Left kidney (tissue), 8 donors: Measurements from ENCODE around the gene MRPS23. TPM values are rescaled to one million over a fixed set of nuclear protein-coding genes. Genes with fewer than 3 reads are reported as not detected.
A peak's percentile ranks its signal among the peaks of the same experiment; 100 is the strongest.

Source experiments
- DNase-seq: peaks from one replicate; pipeline ENCODE4 v3.0.0-alpha.2; 2013
- long read RNA-seq, 8 donors: transcript quantifications; one replicate each; lab custom pipeline, GENCODE V29; 2026
- polyA plus RNA-seq: library from polyadenylated mRNA; unstranded; fragments of 120-200 nt; gene quantifications from one replicate; pipeline ENCODE4 v1.2.1, GENCODE V29; 2013; ENCODE audit not compliant: insufficient read length

Gene MRPS23
- 57.0 TPM for polyA plus RNA-seq
- long read RNA-seq, donor 1, full-length matches to known transcripts, result 29 of 29 reads
- long read RNA-seq, donor 1, partial matches to known transcripts, result 0 of 29 reads
- long read RNA-seq, donor 1, other reads (novel, unspliced or antisense), result 0 of 29 reads
- long read RNA-seq, donor 2, full-length matches to known transcripts, result 25 of 25 reads
- long read RNA-seq, donor 2, partial matches to known transcripts, result 0 of 25 reads
- long read RNA-seq, donor 2, other reads (novel, unspliced or antisense), result 0 of 25 reads
- long read RNA-seq, donor 3, full-length matches to known transcripts, result 17 of 17 reads
- long read RNA-seq, donor 3, partial matches to known transcripts, result 0 of 17 reads
- long read RNA-seq, donor 3, other reads (novel, unspliced or antisense), result 0 of 17 reads
- long read RNA-seq, donor 4, full-length matches to known transcripts, result 3 of 3 reads
- long read RNA-seq, donor 4, partial matches to known transcripts, result 0 of 3 reads
- long read RNA-seq, donor 4, other reads (novel, unspliced or antisense), result 0 of 3 reads
- long read RNA-seq, donor 5, full-length matches to known transcripts, result 44 of 61 reads
- long read RNA-seq, donor 5, partial matches to known transcripts, result 17 of 61 reads
- long read RNA-seq, donor 5, other reads (novel, unspliced or antisense), result 0 of 61 reads
- long read RNA-seq, donor 6, full-length matches to known transcripts, result 29 of 29 reads
- long read RNA-seq, donor 6, partial matches to known transcripts, result 0 of 29 reads
- long read RNA-seq, donor 6, other reads (novel, unspliced or antisense), result 0 of 29 reads
- long read RNA-seq, donor 7, full-length matches to known transcripts, result 54 of 54 reads
- long read RNA-seq, donor 7, partial matches to known transcripts, result 0 of 54 reads
- long read RNA-seq, donor 7, other reads (novel, unspliced or antisense), result 0 of 54 reads
- long read RNA-seq, donor 8, full-length matches to known transcripts, result 16 of 21 reads
- long read RNA-seq, donor 8, partial matches to known transcripts, result 5 of 21 reads
- long read RNA-seq, donor 8, other reads (novel, unspliced or antisense), result 0 of 21 reads

DNA sequence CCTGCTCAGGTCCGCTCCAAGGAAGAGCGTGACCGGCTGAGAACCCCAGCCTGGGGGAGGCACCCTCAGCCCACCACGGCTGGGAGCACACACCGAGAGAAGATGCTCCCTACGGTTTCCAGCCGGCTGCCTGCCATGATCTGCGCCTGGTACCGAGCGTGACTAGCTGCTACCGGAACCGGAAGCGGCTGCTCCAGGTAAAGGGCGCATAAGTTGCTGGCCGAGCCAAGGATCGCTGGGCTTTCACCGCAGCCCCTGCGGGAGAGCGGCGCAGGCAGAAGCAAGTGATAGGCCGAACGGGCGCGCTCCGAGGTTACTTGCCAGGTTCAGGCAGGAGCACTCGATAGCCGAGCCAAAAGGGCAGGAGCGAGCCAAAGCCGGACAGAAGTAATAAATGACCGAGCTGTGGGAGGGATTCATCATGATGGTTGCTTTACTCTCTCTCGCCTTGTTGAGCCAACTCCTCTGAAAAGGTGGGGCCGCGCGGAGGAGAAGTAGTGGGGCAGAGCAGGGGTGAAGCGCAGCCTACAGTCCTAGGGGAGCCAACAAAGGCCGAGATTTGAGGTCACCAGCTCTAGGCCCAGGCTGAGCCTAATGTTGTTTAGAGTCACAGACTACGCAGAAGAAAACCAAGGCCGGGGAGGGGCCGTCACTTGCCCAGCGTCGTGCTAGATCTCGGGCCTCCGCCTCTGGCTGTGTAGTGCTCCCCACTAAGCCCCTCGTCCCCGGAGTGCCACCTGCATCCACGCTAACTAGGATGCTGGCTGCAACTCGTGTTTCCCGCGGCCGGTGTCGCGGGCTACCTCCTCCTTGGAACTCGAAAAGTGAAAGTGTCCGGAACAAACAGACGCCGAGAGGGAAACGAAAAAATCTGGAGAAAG lies at the start of gene MRPS23:
MRPS23 (minus strand) TSS at position 171 of the 881 bp plus-strand sequence; CDS start at position 137, 34 bp downstream.
- DNase-seq, result peak; percentile 97

GRCh38 chr17:57899391-57899790 lies 49.5 kb upstream of the MRPS23 start:
- DNase-seq, result no peak

- DNase-seq, result no peak
Measured at GRCh38 chr17:57898487-57899311, 48.9 kb upstream of the MRPS23 start.

GRCh38 chr17:57895382-57896060 lies 45.7 kb upstream of the MRPS23 start:
- DNase-seq, result no peak

DNA sequence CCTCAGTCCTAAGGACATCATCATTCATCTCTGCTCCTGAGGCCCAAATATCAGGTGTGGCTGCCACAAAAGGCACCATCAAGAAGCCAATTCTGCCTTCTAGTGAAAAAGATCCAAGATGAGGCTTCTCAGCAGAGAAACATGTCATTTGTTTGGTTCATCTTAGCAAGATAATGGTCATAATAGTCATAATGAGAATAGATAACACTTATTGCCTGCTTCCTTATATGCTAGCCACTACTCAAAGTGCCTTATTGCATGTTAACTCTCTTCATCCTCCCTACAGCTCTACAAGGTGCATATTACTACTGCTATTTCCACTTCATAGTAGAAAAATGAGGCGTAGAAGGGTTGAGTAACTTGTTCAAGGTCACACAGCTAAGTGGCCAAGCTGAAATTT lies 45.0 kb upstream of the MRPS23 start:
- no peak for DNase-seq

DNA sequence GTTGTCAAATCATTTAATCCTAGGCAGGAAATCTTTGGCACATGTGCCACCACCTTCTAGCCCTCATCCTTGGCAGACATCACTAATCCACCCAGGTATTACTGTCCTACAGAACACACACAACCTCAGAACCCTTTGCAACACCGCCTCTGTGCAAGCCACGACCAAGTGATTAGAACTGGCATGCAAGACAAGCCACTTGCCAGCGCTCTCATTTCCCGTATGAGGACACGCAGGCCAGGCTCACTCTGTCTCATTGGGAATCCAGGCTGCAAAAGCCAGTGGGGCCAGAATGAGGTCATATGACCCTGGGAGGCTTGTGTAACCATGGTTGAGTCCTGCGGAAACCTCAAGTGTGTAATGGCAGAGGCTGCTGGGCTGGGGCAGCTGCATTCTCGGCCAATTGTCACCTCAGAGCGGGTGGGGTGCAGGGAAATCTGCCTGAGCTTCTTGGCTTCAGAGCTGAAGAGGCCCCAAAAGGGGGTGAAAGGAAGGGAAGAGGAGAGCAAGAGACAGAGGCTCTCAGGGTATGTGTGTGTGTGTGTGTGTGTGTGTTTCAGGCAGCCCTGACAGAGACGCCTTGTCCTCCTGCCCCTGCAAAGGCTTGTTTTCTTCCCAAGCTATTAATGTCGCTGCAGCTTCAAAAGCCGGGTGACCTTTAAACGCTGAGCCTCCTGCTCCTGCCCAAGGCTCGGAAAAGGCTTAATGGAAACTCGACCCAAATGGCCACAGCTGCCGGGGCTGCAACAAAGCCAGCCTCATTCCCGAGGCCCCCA lies 43.2 kb upstream of the MRPS23 start:
- peak; percentile 82 for DNase-seq

GRCh38 chr17:57892146-57892819 lies 42.4 kb upstream of the MRPS23 start:
- peak; percentile 89 for DNase-seq

- no peak for DNase-seq
Measured at GRCh38 chr17:57890857-57891232, 41.0 kb upstream of the MRPS23 start.

DNA sequence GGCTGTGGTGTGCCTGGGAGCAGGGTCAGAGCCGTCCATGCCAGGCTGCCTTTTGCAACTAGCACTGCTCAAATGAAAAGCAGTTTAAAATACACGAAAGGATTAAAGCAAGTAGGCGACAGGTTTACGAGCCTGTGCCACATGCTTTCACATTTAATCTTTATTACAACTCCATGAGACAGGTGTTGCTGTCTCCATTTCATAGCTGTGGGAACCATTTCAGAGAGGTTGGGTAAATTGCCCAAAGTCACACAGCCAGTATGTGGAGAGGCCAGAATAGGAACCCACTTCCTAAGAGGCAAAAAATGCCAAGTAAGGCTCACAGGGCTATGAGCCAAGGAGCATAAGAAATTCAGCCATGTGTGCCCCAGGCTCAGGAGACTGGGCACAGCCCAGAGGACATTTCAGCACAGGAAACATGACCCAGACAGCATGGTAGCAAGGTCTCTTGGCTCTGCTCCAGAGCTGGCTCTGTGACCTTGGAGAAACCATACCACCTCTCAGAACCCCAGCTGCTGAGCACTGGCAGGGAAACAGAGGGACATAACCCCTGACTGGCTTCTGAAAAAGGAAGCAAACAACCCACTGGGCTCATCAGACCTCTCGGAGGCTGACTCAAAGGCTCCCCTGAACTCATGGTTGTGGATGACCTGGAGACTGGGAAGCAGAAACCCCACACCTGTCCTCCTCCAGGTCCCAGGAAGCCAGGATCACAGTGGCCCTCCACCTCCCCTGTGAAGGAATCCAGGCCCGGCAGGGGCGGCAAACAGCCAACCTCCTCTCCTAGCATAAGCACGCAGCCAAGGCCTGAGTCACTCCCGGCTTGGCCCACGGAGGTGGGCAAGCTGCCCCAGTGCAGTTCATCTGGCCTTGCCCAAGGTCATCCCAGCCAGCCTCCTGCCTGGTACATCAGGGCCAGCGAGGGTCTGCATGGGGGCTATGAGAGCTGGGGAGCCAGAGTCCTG lies 40.3 kb upstream of the MRPS23 start:
- no peak for DNase-seq

GRCh38 chr17:57889252-57889651 lies 39.4 kb upstream of the MRPS23 start:
- DNase-seq, result no peak

DNA sequence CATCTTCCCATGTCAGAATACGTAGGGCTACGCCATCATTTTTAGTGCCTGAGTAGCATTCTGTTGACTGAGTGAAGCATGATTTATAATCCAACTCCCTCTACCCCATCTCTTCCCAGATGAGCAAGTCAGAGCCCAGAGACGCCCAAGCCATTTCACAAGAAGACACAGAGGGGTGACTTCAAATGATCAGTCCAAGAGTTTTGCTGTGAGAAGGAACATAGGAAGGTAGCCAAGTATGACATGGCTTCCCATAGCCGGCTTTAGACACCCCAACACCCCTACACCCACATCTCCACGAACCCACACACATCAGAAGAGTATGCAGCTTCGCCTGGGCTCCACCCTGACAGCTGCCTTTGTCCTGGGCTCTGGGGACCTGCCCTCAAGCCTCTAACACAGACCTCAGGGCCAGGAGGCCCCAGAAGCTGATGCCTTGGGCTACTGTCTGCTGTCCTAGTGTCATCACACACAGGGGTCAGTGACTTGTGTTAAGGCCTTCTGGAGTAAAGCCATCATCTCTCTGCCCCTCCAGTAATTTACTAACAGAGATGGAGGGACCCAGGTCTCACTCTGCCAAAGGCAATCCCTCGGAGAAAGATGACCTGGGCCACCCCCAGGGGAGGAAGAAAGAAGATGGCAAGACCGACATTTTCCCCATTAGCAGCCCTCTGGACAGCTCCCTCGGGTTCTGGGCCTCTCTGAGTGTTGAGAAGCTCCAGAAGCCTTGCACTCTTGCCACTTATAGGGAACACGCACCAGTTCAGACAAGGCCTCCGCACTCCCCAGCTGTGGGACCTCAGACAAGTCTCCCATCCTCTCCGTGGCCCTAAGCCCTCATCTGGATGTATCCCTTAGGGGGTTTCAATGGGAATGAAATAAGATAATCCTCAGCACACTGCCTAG lies 38.7 kb upstream of the MRPS23 start:
- no peak for DNase-seq

GRCh38 chr17:57887161-57887560 lies 37.3 kb upstream of the MRPS23 start:
- no peak for DNase-seq

DNA sequence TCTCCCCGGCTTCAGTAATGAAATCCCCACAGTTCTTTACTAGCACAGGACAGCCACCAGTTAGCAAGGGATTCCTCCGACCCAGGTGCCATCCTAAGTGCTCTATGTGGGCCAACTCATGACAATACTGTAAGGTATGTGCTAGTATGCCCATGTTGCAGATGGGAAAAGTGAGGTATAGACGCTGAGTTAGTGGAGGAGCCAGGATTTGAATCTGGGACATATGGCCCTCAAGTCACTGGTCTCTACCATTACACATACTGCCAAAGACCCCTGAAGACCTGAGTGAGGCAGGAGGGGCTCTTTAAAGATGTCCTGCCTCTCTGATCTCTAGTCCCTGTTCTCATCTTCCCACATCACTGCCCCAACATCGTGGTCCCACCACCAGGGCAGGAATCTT lies 36.2 kb upstream of the MRPS23 start:
- no peak for DNase-seq

DNA sequence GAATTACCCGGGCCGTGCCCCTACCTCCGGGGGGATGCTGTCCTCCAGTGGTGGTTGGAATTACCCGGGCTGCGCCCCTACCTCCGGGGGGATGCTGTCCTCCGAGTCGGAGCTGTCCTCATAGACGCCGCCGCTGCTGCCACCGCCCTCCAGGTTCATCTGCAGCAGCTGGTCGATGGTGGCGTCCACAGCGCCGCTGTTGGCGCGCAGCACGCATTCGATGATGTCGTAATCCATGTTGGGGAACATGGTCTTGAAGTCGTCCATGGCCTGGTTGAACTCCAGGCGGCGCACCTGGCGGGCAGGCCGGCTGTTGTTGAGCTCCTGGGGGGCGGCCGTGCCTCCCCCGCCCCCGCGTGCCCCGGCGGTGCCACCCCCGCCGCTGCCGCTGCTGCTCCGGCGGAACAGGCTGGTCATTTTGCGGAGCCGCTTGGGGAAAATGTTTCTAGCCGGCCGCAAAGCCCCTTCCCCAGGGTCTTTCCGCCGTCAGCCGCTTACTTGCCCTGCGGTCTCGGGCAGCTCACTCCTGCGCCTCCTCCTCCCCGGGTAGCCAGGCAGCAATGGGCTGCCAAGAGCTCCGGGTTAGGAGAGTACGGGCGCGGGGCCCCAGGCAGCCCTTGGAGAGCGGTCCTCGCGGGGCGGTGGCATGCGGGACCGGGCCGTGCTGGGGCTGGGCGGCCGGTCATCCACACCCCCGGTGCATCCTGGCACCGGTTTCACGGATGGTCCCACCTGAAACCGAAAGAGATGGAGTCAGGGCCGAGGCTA lies 35.5 kb upstream of the MRPS23 start:
- no peak for DNase-seq

- peak; percentile 77 for DNase-seq
Measured at GRCh38 chr17:57881783-57882351, 32.0 kb upstream of the MRPS23 start.
